Thymus (tissue), 11 donors: ENCODE results near the gene DTX3. TPM values are rescaled to one million over a fixed set of nuclear protein-coding genes. Genes with fewer than 3 reads are reported as not detected.
A peak's percentile ranks its signal among the peaks of the same experiment; 100 is the strongest.

Experiments used
- DNase-seq, 9 donors: peaks; one replicate each; pipeline ENCODE4 v3.0.0-alpha.2; 2013; ENCODE audit warnings: low spot score in 9 of 9, low read depth in 6 of 9, missing footprints in 1 of 9
- H3K27ac ChIP-seq, 2 donors: one replicate each; pipeline ENCODE4 v1.5.1; 2013; ENCODE audit warnings: control low read depth in 1 of 2, low read depth in 1 of 2, low read length in 1 of 2, mild to moderate bottlenecking in 1 of 2, moderate library complexity in 1 of 2
- H3K27me3 ChIP-seq, 2 donors: one replicate each; pipeline ENCODE4 v1.5.1; 2013; ENCODE audit warnings: low read length in 1 of 2; ENCODE audit not compliant: control insufficient read depth in 2 of 2, insufficient read depth in 1 of 2
- H3K36me3 ChIP-seq, 2 donors: one replicate each; pipeline ENCODE4 v1.5.1; 2013; ENCODE audit warnings: low read length in 1 of 2, mild to moderate bottlenecking in 1 of 2, moderate library complexity in 1 of 2; ENCODE audit not compliant: control insufficient read depth in 2 of 2, insufficient read depth in 2 of 2
- H3K4me1 ChIP-seq, 2 donors: one replicate each; pipeline ENCODE4 v1.5.1; 2013; ENCODE audit warnings: low read length in 2 of 2; ENCODE audit not compliant: control insufficient read depth in 2 of 2, insufficient read depth in 2 of 2
- H3K4me3 ChIP-seq, 2 donors: one replicate each; pipeline ENCODE4 v1.5.1; 2013; ENCODE audit warnings: low read length in 2 of 2, control low read depth in 1 of 2, mild to moderate bottlenecking in 1 of 2
- H3K9me3 ChIP-seq, 2 donors: one replicate each; pipeline ENCODE4 v1.5.1; 2013; ENCODE audit warnings: low read length in 1 of 2, mild to moderate bottlenecking in 1 of 2; ENCODE audit not compliant: control insufficient read depth in 2 of 2, insufficient read depth in 1 of 2
- WGBS: extraction: QIAGEN DNeasy Blood & Tissue Kit; methylation state at CpG from one replicate; pipeline ENCODE4 v1.1.7; 2013; 5-methylcytosine and 5-hydroxymethylcytosine counted together
- polyA plus RNA-seq: library from polyadenylated mRNA; stranded (reverse); fragments of 200-250 nt; gene quantifications from one replicate; pipeline ENCODE4 v1.2.3, GENCODE V29; 2013
- total RNA-seq: library from RNA; stranded (reverse); fragments of 120-200 nt; gene quantifications from one replicate; pipeline ENCODE4 v1.2.4, GENCODE V29; 2013
- donor health status: healthy.

The DTX3 gene
- total and polyA plus RNA-seq, 2 donors: 16.6 to 36.8 TPM

- peaks cover 43 to 46% of the 10 kb centered on the region in 2 donors for H3K36me3 ChIP-seq
- peaks cover 24 to 26% of the 10 kb centered on the region in 2 donors for H3K4me1 ChIP-seq
- H3K27me3 ChIP-seq: peaks cover 0 to 5% of the 10 kb centered on the region in 2 donors
- no peak overlapping the region for H3K4me3 ChIP-seq
- no peaks in the 10 kb centered on the region for H3K9me3 ChIP-seq
- no peak overlapping the region for H3K27ac ChIP-seq
- no peak for DNase-seq
These were observed 2.1 kb upstream of the DTX3 start for GRCh38 chr12:57602544-57602943.

- H3K36me3 ChIP-seq: peaks cover 41 to 45% of the 10 kb centered on the region in 2 donors
- WGBS: 44% methylated on average over 2 of the region's 2 CpGs
- H3K9me3 ChIP-seq: no peaks in the 10 kb centered on the region
- H3K27me3 ChIP-seq: peaks cover 0 to 6% of the 10 kb centered on the region in 2 donors
- peak overlapping the region; percentile 6 to 38 for H3K27ac ChIP-seq
- DNase-seq: peak in 1 of 9 donors; percentile 68
- H3K4me1 ChIP-seq: peaks cover 24 to 26% of the 10 kb centered on the region in 2 donors
- no peak overlapping the region for H3K4me3 ChIP-seq
These were observed 1.3 kb upstream of the DTX3 start for GRCh38 chr12:57603324-57603723.

GRCh38 chr12:57603815-57604453 lies 690 bp upstream of the DTX3 start:
- Histone ChIP-seq H3K36me3 (peaks cover 43 to 49% of the 10 kb centered on the region in 2 donors), H3K27ac (peak overlapping the region; percentile 38 to 62), H3K4me3 (peak overlapping the region; percentile 72 to 86), H3K27me3 (peaks cover 0 to 8% of the 10 kb centered on the region in 2 donors), H3K9me3 (no peaks in the 10 kb centered on the region), H3K4me1 (peaks cover 24 to 26% of the 10 kb centered on the region in 2 donors)
- WGBS: 54% methylated on average over 6 of the region's 6 CpGs
- DNase-seq: peak in 1 of 9 donors; percentile 20

- H3K4me3 ChIP-seq: peak overlapping the region; percentile 72 to 86
- H3K36me3 ChIP-seq: peaks cover 32 to 39% of the 10 kb centered on the region in 2 donors
- H3K4me1 ChIP-seq: peaks cover 24 to 26% of the 10 kb centered on the region in 2 donors
- 26% methylated on average over 25 of the region's 25 CpGs for WGBS
- H3K27ac ChIP-seq: peak overlapping the region; percentile 64 to 68
- peak in 1 of 9 donors; percentile 39 for DNase-seq
- H3K27me3 ChIP-seq: peaks cover 2 to 21% of the 10 kb centered on the region in 2 donors
- H3K9me3 ChIP-seq: no peaks in the 10 kb centered on the region
These were observed 577 bp downstream of the DTX3 start for GRCh38 chr12:57604992-57605810.

- DNase-seq: no peak
- H3K4me3 ChIP-seq: no peak overlapping the region
- H3K27me3 ChIP-seq: peaks cover 5 to 28% of the 10 kb centered on the region in 2 donors
- no peak overlapping the region for H3K27ac ChIP-seq
- H3K9me3 ChIP-seq: peaks cover 0 to under 1% of the 10 kb centered on the region in 2 donors
- WGBS: 97% methylated on average over 4 of the region's 4 CpGs
- peaks cover 25 to 36% of the 10 kb centered on the region in 2 donors for H3K36me3 ChIP-seq
- peaks cover 26 to 33% of the 10 kb centered on the region in 2 donors for H3K4me1 ChIP-seq
These were observed 1.2 kb downstream of the DTX3 start for GRCh38 chr12:57605811-57606311.

- H3K27ac ChIP-seq: no peak overlapping the region
- H3K4me1 ChIP-seq: peaks cover 31 to 36% of the 10 kb centered on the region in 2 donors
These were observed 1.8 kb downstream of the DTX3 start for GRCh38 chr12:57606399-57606798.

GRCh38 chr12:57606821-57607220 lies 2.2 kb downstream of the DTX3 start:
- Histone ChIP-seq H3K36me3 (peaks cover 17 to 28% of the 10 kb centered on the region in 2 donors), H3K27me3 (peaks cover 13 to 37% of the 10 kb centered on the region in 2 donors), H3K9me3 (peaks cover 0 to 3% of the 10 kb centered on the region in 2 donors), H3K4me3 (no peak overlapping the region), H3K27ac (no peak overlapping the region), H3K4me1 (peaks cover 33 to 38% of the 10 kb centered on the region in 2 donors)
- DNase-seq: no peak
- WGBS: 96% methylated on average over 11 of the region's 11 CpGs

More at GRCh38 chr12:57606399-57606798, 1.8 kb downstream of the DTX3 start:
- WGBS: 75% methylated on average over 2 of the region's 2 CpGs
- peaks cover 9 to 33% of the 10 kb centered on the region in 2 donors for H3K27me3 ChIP-seq
- H3K36me3 ChIP-seq: peaks cover 21 to 31% of the 10 kb centered on the region in 2 donors
- no peak for DNase-seq
- no peak overlapping the region for H3K4me3 ChIP-seq
- peaks cover 0 to 3% of the 10 kb centered on the region in 2 donors for H3K9me3 ChIP-seq

GRCh38 chr12:57607958-57608663 lies 3.5 kb downstream of the DTX3 start:
- DNase-seq: no peak

More at GRCh38 chr12:57607958-57608663, 3.5 kb downstream of the DTX3 start:
- 98% methylated on average over 12 of the region's 12 CpGs for WGBS
- peaks cover 10 to 19% of the 10 kb centered on the region in 2 donors for H3K36me3 ChIP-seq
- peaks cover 22 to 50% of the 10 kb centered on the region in 2 donors for H3K27me3 ChIP-seq
- H3K4me1 ChIP-seq: peaks cover 33 to 38% of the 10 kb centered on the region in 2 donors
- no peak overlapping the region for H3K27ac ChIP-seq
- H3K9me3 ChIP-seq: peaks cover 0 to 3% of the 10 kb centered on the region in 2 donors
- no peak overlapping the region for H3K4me3 ChIP-seq
